B cell (primary cell): ENCODE results near the gene DNAJB12. TPM values are rescaled to one million over a fixed set of nuclear protein-coding genes. Genes with fewer than 3 reads are reported as not detected.

ENCODE experiments used
- ATAC-seq: fragments of 200-7000 bp; cut with Tn5 transposase; one replicate; pipeline ENCODE4 v1.10.0; 2021; ENCODE audit warnings: low read depth, mild to moderate bottlenecking, moderate number of reproducible peaks, moderate library complexity
- CTCF ChIA-PET: fragments of 350-600 bp; sonication (Branson Sonifier 250); formaldehyde crosslinking; loops from one replicate; lab custom pipeline; 2021; ENCODE audit warnings: antibody characterized with exemption, inconsistent platforms; lab: Charles Lee
- POLR2A ChIA-PET: fragments of 350-600 bp; sonication (Branson Sonifier 250); formaldehyde crosslinking; loops from one replicate; lab custom pipeline; 2021; ENCODE audit warnings: antibody characterized with exemption; lab: Charles Lee
- DNase-seq: peaks from one replicate; pipeline ENCODE4 v3.0.0; 2013
- H2AFZ ChIP-seq: 2 replicates; pipeline ENCODE4 v1.6.1; 2012; ENCODE audit warnings: mild to moderate bottlenecking, low read depth, low read length; ENCODE audit not compliant: insufficient read depth, poor library complexity, severe bottlenecking
- H3K27ac ChIP-seq, 2 donors: 1 replicate in 1 of 2; 2 replicates in 1 of 2; pipeline ENCODE4 v1.5.1; 2012 to 2013; ENCODE audit warnings: low read length in 2 of 2, mild to moderate bottlenecking in 2 of 2, moderate library complexity in 1 of 2
- H3K27me3 ChIP-seq, 4 experiments: fragments of 200-600 bp in 1 of 4; sonication (generic) in 1 of 4; replicated peaks in 1 of 4; 1 replicate in 2 of 4; 2 replicates in 2 of 4; pipeline versions ENCODE4 v1.6.1 to v1.7.0; 2013 to 2016; ENCODE audit warnings: low read length in 3 of 4, mild to moderate bottlenecking in 2 of 4, mixed read lengths in 1 of 4, moderate library complexity in 1 of 4; ENCODE audit not compliant: insufficient read depth in 4 of 4, control insufficient read depth in 3 of 4; ENCODE audit errors: control extremely low read depth in 1 of 4
- H3K36me3 ChIP-seq, 2 experiments: replicated peaks in 1 of 2; 1 replicate in 1 of 2; 2 replicates in 1 of 2; pipeline versions ENCODE4 v1.6.1 to v1.7.1; 2013; ENCODE audit warnings: low read length in 1 of 2; ENCODE audit not compliant: insufficient read depth in 2 of 2, control insufficient read depth in 1 of 2; ENCODE audit errors: control extremely low read depth in 1 of 2, extremely low read depth in 1 of 2
- H3K4me1 ChIP-seq, 2 donors: fragments of 200-600 bp in 1 of 2; sonication (generic) in 1 of 2; 1 replicate in 1 of 2; 2 replicates in 1 of 2; pipeline versions ENCODE4 v1.5.1 to v1.6.1; 2013 to 2017; ENCODE audit warnings: low read length in 2 of 2; ENCODE audit not compliant: control insufficient read depth in 2 of 2, insufficient read depth in 2 of 2
- H3K4me2 ChIP-seq: replicated peaks from 2 replicates; pipeline ENCODE3; 2012; ENCODE audit warnings: mild to moderate bottlenecking, low read depth, low read length; ENCODE audit not compliant: poor library complexity, severe bottlenecking
- H3K4me3 ChIP-seq, 5 experiments: fragments of 200-600 bp in 1 of 5; sonication (generic) in 1 of 5; 1 replicate in 3 of 5; 2 replicates in 2 of 5; pipeline versions ENCODE4 v1.5.1 to v1.7.0; 2011 to 2016; ENCODE audit warnings: low read length in 4 of 5, mild to moderate bottlenecking in 4 of 5, low read depth in 2 of 5, control low read depth in 1 of 5, moderate library complexity in 1 of 5; ENCODE audit not compliant: insufficient read depth in 1 of 5; ENCODE audit errors: control extremely low read depth in 1 of 5, extremely low read depth in 1 of 5
- H3K79me2 ChIP-seq: fragments of 200-600 bp; sonication (generic); one replicate; pipeline ENCODE4 v1.6.0; 2016; ENCODE audit warnings: low read length; ENCODE audit not compliant: control insufficient read depth, insufficient read depth
- H3K9ac ChIP-seq: fragments of 200-600 bp; sonication (generic); 2 replicates; pipeline ENCODE4 v1.6.1; 2017; ENCODE audit warnings: mild to moderate bottlenecking, low read length, moderate library complexity
- H3K9me3 ChIP-seq, 3 donors: one replicate each; pipeline versions ENCODE4 v1.6.1 to v1.7.1; 2013; ENCODE audit warnings: low read length in 2 of 3; ENCODE audit not compliant: control insufficient read depth in 2 of 3, insufficient read depth in 1 of 3; ENCODE audit errors: control extremely low read depth in 1 of 3
- H4K20me1 ChIP-seq: 2 replicates; pipeline ENCODE4 v1.6.0; 2012; ENCODE audit warnings: mild to moderate bottlenecking, low read length; ENCODE audit not compliant: insufficient read depth, control insufficient read depth, poor library complexity, severe bottlenecking
- H3K27ac Mint-ChIP-seq: one replicate; pipeline ENCODE4 v1.8.0; 2021; ENCODE audit warnings: mixed read lengths
- H3K27me3 Mint-ChIP-seq: one replicate; pipeline ENCODE4 v1.8.0; 2021; ENCODE audit warnings: mixed read lengths
- H3K4me1 Mint-ChIP-seq: one replicate; pipeline ENCODE4 v1.8.0; 2021; ENCODE audit warnings: mixed read lengths
- H3K4me3 Mint-ChIP-seq: one replicate; pipeline ENCODE4 v1.8.0; 2021; ENCODE audit warnings: mixed read lengths
- H3K9me3 Mint-ChIP-seq: one replicate; pipeline ENCODE4 v1.8.0; 2022; ENCODE audit warnings: mixed read lengths; ENCODE audit not compliant: insufficient read depth
- EZH2 ChIP-seq: IDR thresholded peaks from 2 replicates; pipeline ENCODE4 v1.6.1; 2012; ENCODE audit warnings: borderline replicate concordance, low read depth, mild to moderate bottlenecking, moderate library complexity, low read length; ENCODE audit not compliant: insufficient read depth, poor library complexity, severe bottlenecking
- WGBS: methylation state at CpG from one replicate; pipeline ENCODE4 v1.1.5; 2013; ENCODE audit warnings: missing lambda C conversion rate; ENCODE audit not compliant: insufficient coverage; 5-methylcytosine and 5-hydroxymethylcytosine counted together
- intact Hi-C: fragments of 100-400 bp; cut with micrococcal nuclease; formaldehyde crosslinking; loops from one replicate; pipeline ENCODE4 v1.10.0; 2022
- polyA plus RNA-seq: library from polyadenylated mRNA; depleted of rRNA; stranded (reverse); fragments of >200 nt; gene quantifications from 2 replicates; pipeline ENCODE4 v1.2.3, GENCODE V29; 2012
- total RNA-seq, 2 donors: library from RNA; stranded (reverse); fragments of 120-200 nt in 1 of 2; gene quantifications; 1 replicate in 1 of 2; 2 replicates in 1 of 2; pipeline versions ENCODE4 v1.2.3 to v1.2.4, GENCODE V29; 2013 to 2022
- TF ChIP-seq, protein P1 (sequence below): fragments of 200-600 bp; IDR thresholded peaks from one replicate; pipeline ENCODE4 v1.8.0; 2022; ENCODE audit warnings: antibody characterized with exemption, mild to moderate bottlenecking

Gene DNAJB12
- total and polyA plus RNA-seq, 2 donors (not counting 1 experiment from before 2014, with no cell fraction given): 16.1 to 42.3 TPM

DNA sequence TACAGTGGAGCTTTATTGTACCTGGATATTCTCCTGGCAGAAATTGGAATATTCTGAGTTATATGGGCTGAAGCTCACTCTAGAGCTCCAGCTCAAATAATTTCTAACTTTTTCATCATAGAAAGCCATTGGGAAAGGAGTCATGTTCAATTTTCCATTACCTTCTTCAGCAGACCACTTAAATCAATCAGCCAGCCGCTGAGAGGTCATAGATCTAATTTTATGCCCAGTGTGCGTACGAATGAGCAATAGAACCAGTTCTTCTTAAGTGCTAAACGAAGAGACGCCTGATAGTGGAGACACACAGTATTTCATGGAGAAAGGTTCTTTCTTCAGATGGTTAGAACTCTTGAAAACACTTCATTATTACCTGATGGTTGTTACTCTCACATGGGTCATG lies 35.0 kb upstream of the DNAJB12 start:
- Histone ChIP-seq H3K4me3 (no peak overlapping the region), H3K27ac (no peak overlapping the region), H3K9ac (no peak overlapping the region), H2AFZ (no peak overlapping the region), H4K20me1 (no peaks in the 10 kb centered on the region), H3K27me3 (no peaks in the 10 kb centered on the region), H3K79me2 (no peaks in the 10 kb centered on the region), H3K4me1 (peaks cover 0 to 4% of the 10 kb centered on the region in 2 donors), H3K9me3 (no peaks in the 10 kb centered on the region), H3K4me2 (no peak overlapping the region), H3K36me3 (peaks cover 3 to 9% of the 10 kb centered on the region in 2 experiments)
- ChIA-PET CTCF (interaction anchor here (1.4 kb wide), 1 partner anchor 26 kb away, joined by 3 read pairs; no protein-coding TSS in a partner anchor), POLR2A (no interaction called here)
- no peak for ATAC-seq
- H3K4me1 Mint-ChIP-seq: peaks cover 5% of the 10 kb centered on the region
- H3K27ac Mint-ChIP-seq: no peak overlapping the region
- WGBS: 100% methylated on average over 2 of the region's 5 CpGs
- no peak for TF ChIP-seq EZH2
- TF ChIP-seq, protein P1, sequence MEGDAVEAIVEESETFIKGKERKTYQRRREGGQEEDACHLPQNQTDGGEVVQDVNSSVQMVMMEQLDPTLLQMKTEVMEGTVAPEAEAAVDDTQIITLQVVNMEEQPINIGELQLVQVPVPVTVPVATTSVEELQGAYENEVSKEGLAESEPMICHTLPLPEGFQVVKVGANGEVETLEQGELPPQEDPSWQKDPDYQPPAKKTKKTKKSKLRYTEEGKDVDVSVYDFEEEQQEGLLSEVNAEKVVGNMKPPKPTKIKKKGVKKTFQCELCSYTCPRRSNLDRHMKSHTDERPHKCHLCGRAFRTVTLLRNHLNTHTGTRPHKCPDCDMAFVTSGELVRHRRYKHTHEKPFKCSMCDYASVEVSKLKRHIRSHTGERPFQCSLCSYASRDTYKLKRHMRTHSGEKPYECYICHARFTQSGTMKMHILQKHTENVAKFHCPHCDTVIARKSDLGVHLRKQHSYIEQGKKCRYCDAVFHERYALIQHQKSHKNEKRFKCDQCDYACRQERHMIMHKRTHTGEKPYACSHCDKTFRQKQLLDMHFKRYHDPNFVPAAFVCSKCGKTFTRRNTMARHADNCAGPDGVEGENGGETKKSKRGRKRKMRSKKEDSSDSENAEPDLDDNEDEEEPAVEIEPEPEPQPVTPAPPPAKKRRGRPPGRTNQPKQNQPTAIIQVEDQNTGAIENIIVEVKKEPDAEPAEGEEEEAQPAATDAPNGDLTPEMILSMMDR: no peak
- no peak for DNase-seq
- intact Hi-C loops: no loop called here
- no peaks in the 10 kb centered on the region for H3K9me3 Mint-ChIP-seq
- no peaks in the 10 kb centered on the region for H3K27me3 Mint-ChIP-seq
- no peak overlapping the region for H3K4me3 Mint-ChIP-seq

DNA sequence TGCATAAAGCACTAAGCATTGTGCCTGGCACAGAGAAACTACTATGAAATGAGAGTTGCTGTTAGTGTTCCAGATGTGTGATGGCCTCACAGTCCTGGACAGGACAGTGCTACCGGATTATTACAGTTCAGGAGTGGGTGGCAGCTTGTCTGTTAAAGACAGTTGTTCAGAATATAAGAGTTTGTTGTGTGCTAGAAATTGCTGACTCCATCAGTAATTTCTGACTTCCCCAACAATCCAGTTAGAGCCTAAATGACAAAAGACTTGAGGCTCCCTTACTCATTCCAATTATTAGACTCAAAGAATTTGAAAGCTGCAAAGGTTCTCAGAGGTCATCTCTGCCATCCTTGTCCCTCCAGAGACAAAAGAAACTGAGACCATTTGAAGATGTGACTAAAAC lies 34.3 kb upstream of the DNAJB12 start:
- Histone ChIP-seq H3K4me3 (no peak overlapping the region), H3K27ac (no peak overlapping the region), H3K9me3 (no peaks in the 10 kb centered on the region), H3K4me1 (peaks cover 0 to 4% of the 10 kb centered on the region in 2 donors), H2AFZ (no peak overlapping the region), H3K79me2 (no peaks in the 10 kb centered on the region), H3K27me3 (no peaks in the 10 kb centered on the region), H3K36me3 (peaks cover 3 to 9% of the 10 kb centered on the region in 2 experiments), H3K9ac (no peak overlapping the region), H3K4me2 (no peak overlapping the region), H4K20me1 (no peaks in the 10 kb centered on the region)
- ChIA-PET POLR2A (no interaction called here), CTCF (interaction anchor here (1.4 kb wide), 1 partner anchor 25 kb away, joined by 3 read pairs; no protein-coding TSS in a partner anchor)
- TF ChIP-seq, protein P1: no peak
- TF ChIP-seq EZH2: no peak
- no peak overlapping the region for H3K4me3 Mint-ChIP-seq
- H3K27ac Mint-ChIP-seq: no peak overlapping the region
- peaks cover 5% of the 10 kb centered on the region for H3K4me1 Mint-ChIP-seq
- no peaks in the 10 kb centered on the region for H3K27me3 Mint-ChIP-seq
- intact Hi-C loops: no loop called here
- ATAC-seq: no peak
- H3K9me3 Mint-ChIP-seq: no peaks in the 10 kb centered on the region
- DNase-seq: no peak
- WGBS: no CpG with 5 or more reads among the region's 1 CpG
